MM.1S (cell line): ENCODE measurements around the gene DLX2.

Experiments used
- CTCF ChIP-seq: fragments of 300-600 bp; sonication (generic); IDR thresholded peaks from 2 replicates; pipeline ENCODE4 v1.5.1; 2016; ENCODE audit warnings: antibody characterized with exemption, low read length, mixed read lengths
- EZH2 ChIP-seq: fragments of 300-600 bp; sonication (generic); optimal IDR thresholded peaks from 2 replicates; pipeline ENCODE3; 2017; ENCODE audit warnings: low read depth, mild to moderate bottlenecking, antibody characterized with exemption, low read length, mixed read lengths
- EZH2phosphoT487 ChIP-seq: fragments of 300-600 bp; sonication (generic); IDR thresholded peaks from 2 replicates; pipeline ENCODE4 v1.6.1; 2018; ENCODE audit warnings: antibody characterized with exemption, low read length

GRCh38 chr2:172105471-172106107 lies 2.9 kb upstream of the DLX2 start:
- TF ChIP-seq CTCF (no peak), EZH2 (no peak), EZH2phosphoT487 (no peak)
